Tibial nerve (tissue), 4 donors: ENCODE measurements around the gene RAP1GAP.

ENCODE experiments used
- EP300 ChIP-seq, 2 donors: sonication (generic); formaldehyde crosslinking; IDR thresholded peaks; one replicate each; pipeline ENCODE4 v1.6.1; 2017; ENCODE audit warnings: antibody characterized with exemption in 2 of 2, mild to moderate bottlenecking in 1 of 2
- TF ChIP-seq, protein P1 (sequence below), 5 experiments: fragments of 200-600 bp in 3 of 5; fragments of 450-650 bp in 2 of 5; sonication (generic) in 3 of 5; IDR thresholded peaks; one replicate each; pipeline ENCODE4 v1.5.1; 2016 to 2019; ENCODE audit warnings: antibody characterized with exemption in 5 of 5, mild to moderate bottlenecking in 3 of 5, moderate library complexity in 2 of 5

DNA sequence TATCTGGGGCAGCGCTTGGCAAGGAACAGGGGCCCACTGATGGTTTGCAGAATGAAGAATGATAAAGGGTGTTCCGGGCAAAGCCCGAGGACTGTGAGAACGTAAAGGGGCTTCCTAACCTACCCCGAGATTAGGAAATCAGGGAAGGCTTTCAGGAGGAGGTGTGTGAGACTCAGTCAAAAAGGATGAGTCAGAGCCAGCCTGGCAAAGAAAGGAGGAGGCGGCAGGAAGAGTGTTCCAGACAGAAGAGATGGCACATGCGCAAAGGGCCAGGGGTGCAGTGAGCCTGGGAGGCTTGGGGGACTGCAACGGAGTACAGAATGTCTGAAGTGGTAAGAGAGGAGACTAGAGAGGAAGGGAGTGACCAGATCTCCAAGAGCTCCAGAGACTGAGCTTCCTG, 70.3 kb downstream of the RAP1GAP start:
- no peak for TF ChIP-seq EP300 (IDR thresholded peaks at IDR 0.05)
- TF ChIP-seq, protein P1, sequence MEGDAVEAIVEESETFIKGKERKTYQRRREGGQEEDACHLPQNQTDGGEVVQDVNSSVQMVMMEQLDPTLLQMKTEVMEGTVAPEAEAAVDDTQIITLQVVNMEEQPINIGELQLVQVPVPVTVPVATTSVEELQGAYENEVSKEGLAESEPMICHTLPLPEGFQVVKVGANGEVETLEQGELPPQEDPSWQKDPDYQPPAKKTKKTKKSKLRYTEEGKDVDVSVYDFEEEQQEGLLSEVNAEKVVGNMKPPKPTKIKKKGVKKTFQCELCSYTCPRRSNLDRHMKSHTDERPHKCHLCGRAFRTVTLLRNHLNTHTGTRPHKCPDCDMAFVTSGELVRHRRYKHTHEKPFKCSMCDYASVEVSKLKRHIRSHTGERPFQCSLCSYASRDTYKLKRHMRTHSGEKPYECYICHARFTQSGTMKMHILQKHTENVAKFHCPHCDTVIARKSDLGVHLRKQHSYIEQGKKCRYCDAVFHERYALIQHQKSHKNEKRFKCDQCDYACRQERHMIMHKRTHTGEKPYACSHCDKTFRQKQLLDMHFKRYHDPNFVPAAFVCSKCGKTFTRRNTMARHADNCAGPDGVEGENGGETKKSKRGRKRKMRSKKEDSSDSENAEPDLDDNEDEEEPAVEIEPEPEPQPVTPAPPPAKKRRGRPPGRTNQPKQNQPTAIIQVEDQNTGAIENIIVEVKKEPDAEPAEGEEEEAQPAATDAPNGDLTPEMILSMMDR (IDR thresholded peaks at IDR 0.05), result no peak
